HCT116 (cell line): ENCODE data around the gene REEP3. TPM values are rescaled to one million over a fixed set of nuclear protein-coding genes. Genes with fewer than 3 reads are reported as not detected.

Experiments used
- ATAC-seq: fragments of 200-7000 bp; cut with Tn5 transposase; 2 replicates; pipeline ENCODE4 v1.9.1; 2020; ENCODE audit warnings: mild to moderate bottlenecking, moderate library complexity
- BruUV-seq: library from RNA; stranded (reverse); fragments of 400-500 nt; replicated peaks from 2 replicates; lab custom pipeline; 2021; lab: Mats Ljungman, UMichigan
- CTCF ChIA-PET: fragments of 300-600 bp; sonication (Branson Sonifier 250); formaldehyde crosslinking; loops from one replicate; lab custom pipeline; 2021; ENCODE audit warnings: antibody characterized with exemption; lab: Charles Lee
- POLR2A ChIA-PET: fragments of 300-600, 350-600 bp; sonication (Branson Sonifier 250); formaldehyde crosslinking; loops from one replicate; lab custom pipeline; 2021; ENCODE audit warnings: antibody characterized with exemption; lab: Charles Lee
- RAD21 ChIA-PET, 2 experiments: fragments of 300-600 bp; sonication (Branson Sonifier 250); formaldehyde crosslinking; loops; one replicate each; lab custom pipeline; 2023; ENCODE audit warnings: low total read pairs in 2 of 2; ENCODE audit not compliant: uncharacterized antibody in 2 of 2, unreplicated experiment in 2 of 2, low non-redundant PET in 1 of 2; lab: Charles Lee
- DNase-seq: peaks from one replicate; pipeline ENCODE4 v3.0.0-alpha.2; 2010; ENCODE audit warnings: low read depth, low spot score
- H2AFZ ChIP-seq: fragments of 200-600 bp; shearing (Covaris generic), sonication (generic); 2 replicates; pipeline ENCODE4 v1.6.1; 2017; ENCODE audit warnings: low read depth, mixed run types, mixed read lengths, antibody characterized with exemption, low read length; ENCODE audit not compliant: poor library complexity, severe bottlenecking
- H3K27ac ChIP-seq: 2 replicates; pipeline ENCODE4 v1.5.1; 2012; ENCODE audit warnings: low read depth, low read length
- H3K27me3 ChIP-seq: fragments of 200-600 bp; sonication (generic); 2 replicates; pipeline ENCODE4 v1.6.1; 2016; ENCODE audit warnings: mixed run types, low read length, mixed read lengths; ENCODE audit not compliant: insufficient read depth
- H3K36me3 ChIP-seq, 2 experiments: fragments of 200-500 bp in 1 of 2; fragments of 200-600 bp in 1 of 2; sonication (Bioruptor generic) in 1 of 2; sonication (generic) in 1 of 2; 2 replicates each; pipeline versions ENCODE4 v1.5.1 to v1.6.1; 2014 to 2016; ENCODE audit warnings: low read length in 2 of 2, inconsistent platforms in 1 of 2, mixed read lengths in 1 of 2, mixed run types in 1 of 2; ENCODE audit not compliant: insufficient read depth in 2 of 2, control insufficient read depth in 1 of 2
- H3K4me1 ChIP-seq, 2 experiments: fragments of 200-600 bp in 1 of 2; sonication (generic) in 1 of 2; 2 replicates each; pipeline versions ENCODE4 v1.5.1 to v1.6.1; 2012 to 2017; ENCODE audit warnings: low read length in 2 of 2, inconsistent platforms in 1 of 2, mild to moderate bottlenecking in 1 of 2, mixed read lengths in 1 of 2, mixed run types in 1 of 2, moderate library complexity in 1 of 2; ENCODE audit not compliant: insufficient read depth in 2 of 2, control insufficient read depth in 1 of 2
- H3K4me2 ChIP-seq: fragments of 200-600 bp; sonication (generic); 2 replicates; pipeline ENCODE4 v1.6.1; 2017; ENCODE audit warnings: mixed run types, low read length, mixed read lengths
- H3K4me3 ChIP-seq, 2 experiments: fragments of 200-600 bp in 1 of 2; sonication (generic) in 1 of 2; replicated peaks in 1 of 2; 2 replicates each; pipeline ENCODE4 v1.5.1; 2011 to 2016; ENCODE audit warnings: low read length in 2 of 2, control low read depth in 1 of 2, low read depth in 1 of 2, mild to moderate bottlenecking in 1 of 2, mixed read lengths in 1 of 2, mixed run types in 1 of 2
- H3K79me2 ChIP-seq: fragments of 200-600 bp; sonication (generic); 2 replicates; pipeline ENCODE4 v1.6.1; 2017; ENCODE audit warnings: mild to moderate bottlenecking, mixed run types, low read length, moderate library complexity, mixed read lengths; ENCODE audit not compliant: insufficient read depth
- H3K9ac ChIP-seq: fragments of 200-600 bp; sonication (generic); 2 replicates; pipeline ENCODE4 v1.6.1; 2016; ENCODE audit warnings: low read length, mixed read lengths
- H3K9me2 ChIP-seq: fragments of 200-600 bp; sonication (generic), shearing (Covaris generic); 2 replicates; pipeline ENCODE4 v1.6.1; 2017; ENCODE audit warnings: mixed run types, mild to moderate bottlenecking, moderate library complexity; ENCODE audit not compliant: insufficient read depth
- H3K9me3 ChIP-seq, 2 experiments: fragments of 200-500 bp in 1 of 2; fragments of 200-600 bp in 1 of 2; sonication (Bioruptor generic) in 1 of 2; sonication (generic) in 1 of 2; 2 replicates each; pipeline ENCODE4 v1.6.1; 2014 to 2017; ENCODE audit warnings: low read length in 2 of 2, mixed read lengths in 2 of 2, inconsistent platforms in 1 of 2, low read depth in 1 of 2, mild to moderate bottlenecking in 1 of 2, mixed run types in 1 of 2, moderate library complexity in 1 of 2; ENCODE audit not compliant: control insufficient read depth in 1 of 2, insufficient read depth in 1 of 2
- H4K20me1 ChIP-seq: fragments of 200-600 bp; sonication (generic), shearing (Covaris generic); 2 replicates; pipeline ENCODE4 v1.6.1; 2017; ENCODE audit warnings: mixed run types, mild to moderate bottlenecking, moderate library complexity; ENCODE audit not compliant: insufficient read depth
- EZH2 ChIP-seq: fragments of 200-600 bp; sonication (generic); IDR thresholded peaks from 2 replicates; pipeline ENCODE4 v1.6.1; 2017; ENCODE audit warnings: antibody characterized with exemption, mixed run types
- SP1 ChIP-seq: IDR thresholded peaks from 2 replicates; pipeline ENCODE4 v1.6.1; 2012; ENCODE audit warnings: low read depth
- TCF7L2 ChIP-seq: IDR thresholded peaks from 2 replicates; pipeline ENCODE4 v1.7.0; 2011; ENCODE audit warnings: borderline replicate concordance, inconsistent platforms; ENCODE audit not compliant: insufficient read depth, insufficient read length; ENCODE audit errors: extremely low read depth
- intact Hi-C: fragments of 100-400 bp; cut with micrococcal nuclease; formaldehyde crosslinking; loops from 2 replicates; pipeline ENCODE4 v1.10.0; 2022
- total RNA-seq: library from RNA; stranded (reverse); gene quantifications from one replicate; pipeline ENCODE4 v1.2.1, GENCODE V29; 2021; ENCODE audit not compliant: unreplicated experiment
- TF ChIP-seq, protein P1 (sequence below): IDR thresholded peaks from 2 replicates; pipeline ENCODE4 v1.6.1; 2012; ENCODE audit warnings: low read depth
- TF ChIP-seq, protein P2 (sequence below): IDR thresholded peaks from 2 replicates; pipeline ENCODE4 v1.6.1; 2012

Gene REEP3
- total RNA-seq, 1 experiment from 2014 or later = 41.3 TPM

DNA sequence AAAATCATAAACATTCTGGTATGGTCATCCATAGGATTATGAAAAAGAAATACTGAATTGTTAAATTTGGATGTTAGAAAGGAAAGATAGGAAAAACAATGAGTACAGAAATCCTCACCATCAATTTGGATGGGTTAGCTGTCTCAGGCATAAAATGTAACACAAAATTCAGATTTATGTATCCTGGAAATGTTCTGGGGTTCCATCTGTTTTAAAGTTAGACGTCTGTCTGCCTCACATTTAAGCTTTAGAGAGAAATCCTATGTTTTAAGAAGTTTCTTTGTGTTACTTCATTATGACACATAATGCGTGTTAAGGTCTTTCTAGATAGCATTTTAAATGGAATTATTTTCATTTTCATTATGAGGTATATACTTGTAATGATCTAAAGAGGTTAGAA lies 103.5 kb downstream of the REEP3 start:
- ChIA-PET RAD21 (no interaction called here), POLR2A (no interaction called here), CTCF (interaction anchor here (0.6 to 1.8 kb wide), 2 partner anchors 122 to 458 kb away, joined by 3 to 6 read pairs; no protein-coding TSS in a partner anchor)
- Histone ChIP-seq H3K27ac (no peak overlapping the region), H3K36me3 (peaks cover 0 to 6% of the 10 kb centered on the region in 2 experiments; a peak in 2 of 4 replicates), H3K9me2 (no peaks in the 10 kb centered on the region), H3K9ac (no peak overlapping the region), H3K4me1 (peaks cover 19 to 25% of the 10 kb centered on the region in 2 experiments), H3K4me3 (no peak overlapping the region), H3K27me3 (no peaks in the 10 kb centered on the region), H3K4me2 (no peak overlapping the region), H4K20me1 (no peaks in the 10 kb centered on the region), H3K9me3 (no peaks in the 10 kb centered on the region), H2AFZ (no peak overlapping the region), H3K79me2 (no peaks in the 10 kb centered on the region)
- no peak for TF ChIP-seq TCF7L2
- TF ChIP-seq, protein P1, sequence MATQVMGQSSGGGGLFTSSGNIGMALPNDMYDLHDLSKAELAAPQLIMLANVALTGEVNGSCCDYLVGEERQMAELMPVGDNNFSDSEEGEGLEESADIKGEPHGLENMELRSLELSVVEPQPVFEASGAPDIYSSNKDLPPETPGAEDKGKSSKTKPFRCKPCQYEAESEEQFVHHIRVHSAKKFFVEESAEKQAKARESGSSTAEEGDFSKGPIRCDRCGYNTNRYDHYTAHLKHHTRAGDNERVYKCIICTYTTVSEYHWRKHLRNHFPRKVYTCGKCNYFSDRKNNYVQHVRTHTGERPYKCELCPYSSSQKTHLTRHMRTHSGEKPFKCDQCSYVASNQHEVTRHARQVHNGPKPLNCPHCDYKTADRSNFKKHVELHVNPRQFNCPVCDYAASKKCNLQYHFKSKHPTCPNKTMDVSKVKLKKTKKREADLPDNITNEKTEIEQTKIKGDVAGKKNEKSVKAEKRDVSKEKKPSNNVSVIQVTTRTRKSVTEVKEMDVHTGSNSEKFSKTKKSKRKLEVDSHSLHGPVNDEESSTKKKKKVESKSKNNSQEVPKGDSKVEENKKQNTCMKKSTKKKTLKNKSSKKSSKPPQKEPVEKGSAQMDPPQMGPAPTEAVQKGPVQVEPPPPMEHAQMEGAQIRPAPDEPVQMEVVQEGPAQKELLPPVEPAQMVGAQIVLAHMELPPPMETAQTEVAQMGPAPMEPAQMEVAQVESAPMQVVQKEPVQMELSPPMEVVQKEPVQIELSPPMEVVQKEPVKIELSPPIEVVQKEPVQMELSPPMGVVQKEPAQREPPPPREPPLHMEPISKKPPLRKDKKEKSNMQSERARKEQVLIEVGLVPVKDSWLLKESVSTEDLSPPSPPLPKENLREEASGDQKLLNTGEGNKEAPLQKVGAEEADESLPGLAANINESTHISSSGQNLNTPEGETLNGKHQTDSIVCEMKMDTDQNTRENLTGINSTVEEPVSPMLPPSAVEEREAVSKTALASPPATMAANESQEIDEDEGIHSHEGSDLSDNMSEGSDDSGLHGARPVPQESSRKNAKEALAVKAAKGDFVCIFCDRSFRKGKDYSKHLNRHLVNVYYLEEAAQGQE = no peak
- TF ChIP-seq SP1 = no peak
- TF ChIP-seq, protein P2, sequence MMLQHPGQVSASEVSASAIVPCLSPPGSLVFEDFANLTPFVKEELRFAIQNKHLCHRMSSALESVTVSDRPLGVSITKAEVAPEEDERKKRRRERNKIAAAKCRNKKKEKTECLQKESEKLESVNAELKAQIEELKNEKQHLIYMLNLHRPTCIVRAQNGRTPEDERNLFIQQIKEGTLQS = no peak
- no peak for TF ChIP-seq EZH2
- DNase-seq (no peak), ATAC-seq (no peak)
- no TSS peak for BruUV-seq
- intact Hi-C loops = loop anchor here (5.0 to 10.0 kb wide), 2 partner anchors 157 to 1030 kb away; partner anchors contain the start of gene JMJD1C
